GM12865 (cell line): ENCODE measurements around the gene DCAF5.

Source experiments
- DNase-seq: peaks from one replicate; pipeline ENCODE4 v3.0.0; 2010; ENCODE audit warnings: low read depth
- H3K4me3 ChIP-seq: 2 replicates; pipeline ENCODE4 v1.5.1; 2011; ENCODE audit warnings: mild to moderate bottlenecking, low read depth, low read length, control low read depth
- CTCF ChIP-seq: IDR thresholded peaks from 2 replicates; pipeline ENCODE4 v1.5.1; 2011; ENCODE audit warnings: low read length, control low read depth, low read depth, inconsistent platforms; ENCODE audit not compliant: insufficient read depth; ENCODE audit errors: missing control alignments

The DCAF5 gene

DNA sequence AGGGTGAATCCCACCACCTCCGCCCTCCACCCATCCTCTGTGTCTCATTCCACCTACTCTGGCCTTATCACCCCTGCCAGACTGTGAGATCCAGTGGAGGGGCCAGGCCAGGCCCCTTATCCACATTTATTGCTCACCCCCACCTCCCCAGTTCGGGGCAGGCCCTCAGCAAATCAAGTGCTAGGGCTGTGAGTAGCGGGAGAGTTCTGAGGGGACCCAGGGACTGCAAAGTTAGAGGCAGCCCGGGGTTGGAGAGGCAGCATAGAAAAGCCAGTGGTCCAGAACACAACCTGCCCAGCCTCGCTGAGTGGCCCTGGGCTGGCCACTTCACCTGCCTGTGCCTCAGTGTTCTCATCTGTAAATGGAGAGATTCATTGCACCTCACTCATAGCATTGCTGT, 146.6 kb downstream of the DCAF5 start:
- no peak for TF ChIP-seq CTCF
- DNase-seq = no peak
- no peak overlapping the region for H3K4me3 ChIP-seq

DNA sequence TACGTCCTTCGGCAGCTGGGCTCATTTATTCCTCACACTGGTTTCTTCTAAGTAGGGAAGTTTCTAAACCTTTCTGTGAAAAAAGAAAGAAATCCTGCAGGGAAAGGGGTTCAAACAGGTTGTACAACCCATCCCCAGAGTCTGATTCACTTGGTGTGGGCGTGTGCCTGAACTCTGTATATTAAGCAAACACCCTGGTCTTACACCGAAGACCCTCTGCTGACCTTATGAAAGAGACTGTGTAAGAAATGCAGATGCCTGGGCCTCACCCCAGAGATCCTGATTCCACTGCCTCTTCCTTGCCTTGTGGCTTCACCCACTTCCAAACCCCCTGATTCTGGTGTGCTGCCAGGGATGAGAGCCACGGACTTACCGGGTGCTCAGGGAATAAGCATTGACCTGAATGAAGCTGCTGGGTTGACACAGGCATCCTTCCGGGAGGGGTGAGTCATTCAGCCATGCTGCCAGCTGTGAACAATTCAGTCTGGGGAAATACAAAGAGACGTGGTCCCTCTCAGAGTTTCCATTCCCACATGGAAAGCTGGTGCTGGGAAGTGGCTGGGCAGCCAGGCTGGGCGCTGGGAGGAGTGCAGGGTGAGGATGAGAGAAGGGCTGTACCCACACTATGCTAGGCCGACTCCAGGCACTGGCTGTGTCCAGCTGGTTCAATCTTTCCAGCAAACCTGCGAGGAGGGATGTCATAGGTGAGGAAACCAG, 147.3 kb downstream of the DCAF5 start:
- no peak overlapping the region for H3K4me3 ChIP-seq
- no peak for DNase-seq

DNA sequence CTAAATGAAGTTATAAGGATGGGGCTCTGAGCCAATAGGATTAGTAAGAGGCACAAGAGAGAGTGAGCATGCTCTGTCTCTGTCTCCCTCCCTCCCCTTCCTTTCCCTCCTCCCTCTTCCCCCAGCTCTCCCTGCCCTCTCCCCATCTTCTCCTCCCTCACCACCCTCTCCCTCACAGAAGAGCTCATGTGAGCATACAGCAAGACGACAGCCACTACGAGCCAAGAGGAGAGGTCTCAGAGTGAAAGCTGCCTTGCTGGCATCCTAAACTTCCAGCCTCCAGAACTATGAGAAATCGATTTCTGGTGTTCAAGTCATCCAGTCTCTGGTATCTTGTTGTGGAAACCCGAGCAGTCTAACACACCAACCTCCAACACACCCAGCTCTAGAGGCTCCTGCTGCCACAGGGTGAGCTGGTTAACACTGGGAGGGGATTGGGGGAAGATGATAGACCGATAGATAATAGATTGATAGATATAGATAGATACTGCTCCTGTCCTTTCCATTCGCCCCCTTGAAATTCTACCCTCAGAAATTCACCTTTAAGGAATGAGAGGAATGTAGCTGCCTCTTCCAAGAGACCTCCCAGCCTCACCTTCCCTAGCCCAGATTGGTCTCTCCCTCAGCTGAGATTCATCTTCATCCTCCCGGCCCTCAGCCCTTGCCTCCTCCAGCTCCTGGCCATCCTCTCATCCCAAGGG, 148.0 kb downstream of the DCAF5 start:
- H3K4me3 ChIP-seq = no peak overlapping the region
- DNase-seq = no peak
- TF ChIP-seq CTCF = no peak

More for the DNA sequence above, 147.3 kb downstream of the DCAF5 start:
- no peak for TF ChIP-seq CTCF

GRCh38 chr14:69003626-69004025, 149.3 kb downstream of the DCAF5 start:
- H3K4me3 ChIP-seq = no peak overlapping the region
- no peak for DNase-seq
- TF ChIP-seq CTCF = no peak

GRCh38 chr14:69002069-69002468, 150.8 kb downstream of the DCAF5 start:
- H3K4me3 ChIP-seq = no peak overlapping the region
- peak; percentile 17 for DNase-seq
- TF ChIP-seq CTCF = peak; percentile 11

DNA sequence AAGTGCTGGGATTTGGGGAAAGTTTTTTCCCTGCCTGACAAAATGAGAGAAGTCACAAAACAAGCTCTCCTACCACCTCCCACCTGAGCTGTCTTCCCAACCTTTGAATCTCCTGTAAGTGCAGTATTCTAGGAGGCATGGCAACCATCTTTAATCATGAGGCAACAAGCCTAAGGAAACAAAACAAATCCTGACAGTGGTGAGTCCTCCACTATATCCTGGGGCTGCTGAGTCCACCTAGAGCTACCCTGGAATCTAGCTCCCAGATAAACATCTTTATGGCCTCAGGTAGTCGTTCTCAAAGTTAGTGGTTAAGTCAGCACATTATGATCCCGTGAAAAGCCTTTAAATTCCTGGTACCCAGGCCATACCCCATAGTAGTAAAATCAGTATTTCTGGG, 151.5 kb downstream of the DCAF5 start:
- no peak overlapping the region for H3K4me3 ChIP-seq
- TF ChIP-seq CTCF = no peak
- DNase-seq = no peak
